Measurements from ENCODE around the gene TOX3. TPM values are rescaled to one million over a fixed set of nuclear protein-coding genes. Genes with fewer than 3 reads are reported as not detected.

TOX3 gene
- total and polyA plus RNA-seq, 2 of the 13 experiments (the other 11 are each of a cell fraction or from before 2014, with no cell fraction given) = 14.5 to 98.6 TPM

- TF ChIP-seq ARID4A (CRISPR knock-in tag; IDR thresholded peaks at IDR 0.05; ENCODE audit: borderline replicate concordance) = peak; percentile 51; the same call in 1 of the 2 replicates
- peak; percentile 26; the same call in 1 of the 2 replicates for TF ChIP-seq MAX (IDR thresholded peaks at IDR 0.05)
- peak; percentile 71 for TF ChIP-seq HNRNPLL (IDR thresholded peaks at IDR 0.05; ENCODE audit: low read depth, low read length, poor library complexity, severe bottlenecking)
- peak; percentile 31 for TF ChIP-seq BORCS8-MEF2B (CRISPR knock-in tag; IDR thresholded peaks at IDR 0.05)
- TF ChIP-seq PHF8 (CRISPR knock-in tag; IDR thresholded peaks at IDR 0.05) = peak; percentile 12; the same call in 1 of the 2 replicates
- TF ChIP-seq ZHX2 (IDR thresholded peaks at IDR 0.05; ENCODE audit: low read depth) = no peak
- TF ChIP-seq ZHX2 (CRISPR knock-in tag; IDR thresholded peaks at IDR 0.05; ENCODE audit: borderline replicate concordance) = peak; percentile 69; the same call in 1 of the 2 replicates
- peak; percentile 59; the same call in 1 of the 2 replicates for TF ChIP-seq ZNF274 (CRISPR knock-in tag; IDR thresholded peaks at IDR 0.05)
- peak in 1 of 2 experiments; percentile 60; a peak in 1 of 4 replicates for TF ChIP-seq POLR2A (IDR thresholded peaks at IDR 0.05; ENCODE audit: insufficient read depth in 1 of 2, low read depth in 2 of 2, low read length in 2 of 2)
- TF ChIP-seq SOX5 (CRISPR knock-in tag; IDR thresholded peaks at IDR 0.05; ENCODE audit: borderline replicate concordance) = no peak
- TF ChIP-seq IKZF1 (IDR thresholded peaks at IDR 0.05) = no peak
- TF ChIP-seq HBP1 (CRISPR knock-in tag; IDR thresholded peaks at IDR 0.05; ENCODE audit: low read depth) = peak; percentile 67; the same call in 1 of the 2 replicates
- TF ChIP-seq SALL1 (CRISPR knock-in tag; IDR thresholded peaks at IDR 0.05) = peak; percentile 57; the same call in 1 of the 2 replicates
- no peak for TF ChIP-seq ZNF101 (CRISPR knock-in tag; IDR thresholded peaks at IDR 0.05; ENCODE audit: borderline replicate concordance, low read depth)
- TF ChIP-seq TBX2 (CRISPR knock-in tag; IDR thresholded peaks at IDR 0.05; ENCODE audit: borderline replicate concordance) = peak; percentile 8; the same call in 1 of the 2 replicates
- peak; percentile 51 for TF ChIP-seq MEF2D (CRISPR knock-in tag; IDR thresholded peaks at IDR 0.05)
- peak; percentile 18; the same call in 1 of the 2 replicates for TF ChIP-seq ZNF337 (CRISPR knock-in tag; IDR thresholded peaks at IDR 0.05; ENCODE audit: borderline replicate concordance, low read depth)
- no peak for TF ChIP-seq KLF11 (CRISPR knock-in tag; IDR thresholded peaks at IDR 0.05)
These were observed at the start of gene TOX3 (continued) for GRCh38 chr16:52547004-52547833.
